K562 (cell line): ENCODE results near the gene PLA2G3.

Experiments used
- BCL6 ChIP-seq: fragments of 250-450 bp; sonication (Bioruptor Pico); IDR thresholded peaks from 2 replicates; pipeline ENCODE4 v1.4.0; 2020
- EZH2 ChIP-seq: IDR thresholded peaks from 2 replicates; pipeline ENCODE4 v1.6.1; 2012; ENCODE audit warnings: low read depth, mild to moderate bottlenecking, inconsistent platforms, low read length, borderline replicate concordance
- HDAC6 ChIP-seq: IDR thresholded peaks from 2 replicates; pipeline ENCODE4 v1.6.1; 2012; ENCODE audit warnings: low read depth, mild to moderate bottlenecking, control low read depth, inconsistent platforms, low read length, moderate library complexity
- NRF1 ChIP-seq, 2 experiments: fragments of 450-650 bp; IDR thresholded peaks in 1 of 2; conservative IDR thresholded peaks in 1 of 2; 2 replicates each; pipeline ENCODE4 v1.6.1; 2014; ENCODE audit warnings: mild to moderate bottlenecking in 2 of 2
- SMARCC2 ChIP-seq: fragments of 450-650 bp; IDR thresholded peaks from 2 replicates; pipeline ENCODE4 v1.6.1; 2017; ENCODE audit warnings: antibody characterized with exemption, moderate library complexity, mild to moderate bottlenecking, low read depth
- TRIM24 ChIP-seq, 2 experiments: fragments of 450-650 bp; IDR thresholded peaks; 2 replicates each; pipeline ENCODE4 v1.6.1; 2016
- ZKSCAN1 ChIP-seq: fragments of 150-350 bp; IDR thresholded peaks from 2 replicates; pipeline ENCODE4 v1.6.1; 2016; ENCODE audit warnings: low read depth, low read length
- TF ChIP-seq, protein P1 (sequence below): fragments of 450-650 bp; conservative IDR thresholded peaks from 2 replicates; pipeline ENCODE4 v1.6.1; 2016; ENCODE audit warnings: missing genetic modification characterization, low read depth, mild to moderate bottlenecking, missing compliant biosample characterization, moderate library complexity

DNA sequence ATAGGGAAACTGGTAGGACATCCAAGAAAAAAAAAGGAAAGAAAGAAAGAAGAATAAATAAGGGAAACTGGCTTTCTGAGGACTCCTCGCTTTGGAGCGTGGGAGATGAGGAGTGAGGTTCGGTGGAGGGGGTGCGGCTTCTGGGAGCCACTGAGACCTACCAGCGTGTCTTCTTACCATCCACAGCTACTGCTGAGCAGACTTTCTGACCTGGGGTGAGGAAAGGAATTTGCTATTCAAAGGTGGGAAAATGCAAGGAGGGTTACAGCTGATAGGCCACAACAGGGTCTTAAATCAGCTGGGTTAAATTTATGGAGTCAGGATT, 32.5 kb downstream of the PLA2G3 start:
- TF ChIP-seq EZH2 (no peak), ZKSCAN1 (no peak), BCL6 (CRISPR knock-in tag) (no peak), SMARCC2 (no peak), NRF1 (conservative IDR thresholded peaks at IDR 0.05 in 1 of 2, IDR thresholded peaks at IDR 0.05 in 1 of 2) (no peak), TRIM24 (IDR thresholded peaks at IDR 0.05) (no peak), HDAC6 (no peak)
- TF ChIP-seq, protein P1, sequence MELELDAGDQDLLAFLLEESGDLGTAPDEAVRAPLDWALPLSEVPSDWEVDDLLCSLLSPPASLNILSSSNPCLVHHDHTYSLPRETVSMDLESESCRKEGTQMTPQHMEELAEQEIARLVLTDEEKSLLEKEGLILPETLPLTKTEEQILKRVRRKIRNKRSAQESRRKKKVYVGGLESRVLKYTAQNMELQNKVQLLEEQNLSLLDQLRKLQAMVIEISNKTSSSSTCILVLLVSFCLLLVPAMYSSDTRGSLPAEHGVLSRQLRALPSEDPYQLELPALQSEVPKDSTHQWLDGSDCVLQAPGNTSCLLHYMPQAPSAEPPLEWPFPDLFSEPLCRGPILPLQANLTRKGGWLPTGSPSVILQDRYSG: no peak
